IMR-90 (cell line): Measurements from ENCODE around the gene CD6. TPM values are rescaled to one million over a fixed set of nuclear protein-coding genes. Genes with fewer than 3 reads are reported as not detected.

Experiments
- ATAC-seq: fragments of 200-7000 bp; cut with Tn5 transposase; 2 replicates; pipeline ENCODE4 v1.9.1; 2020; ENCODE audit warnings: low read depth, mild to moderate bottlenecking, moderate library complexity
- BruUV-seq: library from RNA; stranded (reverse); fragments of 400-500 nt; replicated peaks from 2 replicates; lab custom pipeline; 2021; lab: Mats Ljungman, UMichigan
- CTCF ChIA-PET: fragments of 300-600 bp; formaldehyde crosslinking; extraction: SDS; loops from one replicate; lab custom pipeline; 2021; ENCODE audit warnings: antibody characterized with exemption; lab: Yijun Ruan, JAX
- POLR2A ChIA-PET: fragments of 300-600 bp; sonication (Branson Sonifier 250); formaldehyde crosslinking; loops from one replicate; lab custom pipeline; 2022; ENCODE audit warnings: antibody characterized with exemption; ENCODE audit not compliant: unreplicated experiment; lab: Charles Lee
- DNase-seq: peaks from one replicate; pipeline ENCODE4 v3.0.0; 2013
- H2AFZ ChIP-seq: replicated peaks from 2 replicates; pipeline ENCODE3; 2013; ENCODE audit warnings: low read length, mild to moderate bottlenecking; ENCODE audit not compliant: poor library complexity
- H2AK5ac ChIP-seq: 2 replicates; pipeline ENCODE4 v1.6.1; 2013; ENCODE audit warnings: low read depth, low read length, inconsistent platforms
- H2AK9ac ChIP-seq: replicated peaks from 2 replicates; pipeline ENCODE3; 2013; ENCODE audit warnings: mild to moderate bottlenecking, low read depth, low read length, moderate library complexity; ENCODE audit not compliant: poor library complexity
- H2BK120ac ChIP-seq: 2 replicates; pipeline ENCODE4 v1.6.1; 2013; ENCODE audit warnings: low read depth, low read length, inconsistent platforms
- H2BK15ac ChIP-seq: 3 replicates; pipeline ENCODE4 v1.6.1; 2013; ENCODE audit warnings: low read depth, low read length, inconsistent platforms
- H2BK20ac ChIP-seq: 2 replicates; pipeline ENCODE4 v1.6.1; 2013; ENCODE audit warnings: low read depth, mild to moderate bottlenecking, inconsistent platforms, low read length, moderate library complexity
- H2BK5ac ChIP-seq: 2 replicates; pipeline ENCODE4 v1.6.1; 2013; ENCODE audit warnings: mild to moderate bottlenecking, low read depth, low read length, inconsistent platforms; ENCODE audit not compliant: poor library complexity, severe bottlenecking
- H3K14ac ChIP-seq: replicated peaks from 2 replicates; pipeline ENCODE4 v1.6.1; 2013; ENCODE audit warnings: low read depth, low read length, inconsistent platforms
- H3K18ac ChIP-seq: 2 replicates; pipeline ENCODE4 v1.6.1; 2013; ENCODE audit warnings: low read depth, low read length, control low read depth
- H3K23ac ChIP-seq: 2 replicates; pipeline ENCODE4 v1.6.1; 2013; ENCODE audit warnings: low read depth, low read length, inconsistent platforms
- H3K27ac ChIP-seq: 2 replicates; pipeline ENCODE4 v1.5.1; 2013; ENCODE audit warnings: mild to moderate bottlenecking, control low read depth, low read length; ENCODE audit not compliant: insufficient read depth
- H3K27me3 ChIP-seq: 2 replicates; pipeline ENCODE4 v1.6.1; 2013; ENCODE audit warnings: low read length; ENCODE audit not compliant: control insufficient read depth, insufficient read depth
- H3K36me3 ChIP-seq: 2 replicates; pipeline ENCODE4 v1.6.1; 2013; ENCODE audit warnings: low read length, mixed read lengths; ENCODE audit not compliant: control insufficient read depth, insufficient read depth
- H3K4ac ChIP-seq: 2 replicates; pipeline ENCODE4 v1.6.1; 2013; ENCODE audit warnings: low read depth, low read length, inconsistent platforms
- H3K4me1 ChIP-seq: 2 replicates; pipeline ENCODE4 v1.6.1; 2013; ENCODE audit warnings: low read length, mixed read lengths; ENCODE audit not compliant: control insufficient read depth, insufficient read depth
- H3K4me2 ChIP-seq: 2 replicates; pipeline ENCODE4 v1.6.1; 2013; ENCODE audit warnings: low read depth, mild to moderate bottlenecking, control low read depth, low read length, moderate library complexity
- H3K4me3 ChIP-seq: 2 replicates; pipeline ENCODE4 v1.5.1; 2013; ENCODE audit warnings: low read depth, mild to moderate bottlenecking, control low read depth, low read length, moderate library complexity; ENCODE audit not compliant: insufficient read depth
- H3K56ac ChIP-seq: 2 replicates; pipeline ENCODE4 v1.6.1; 2013; ENCODE audit warnings: low read length, inconsistent platforms; ENCODE audit not compliant: insufficient read depth; ENCODE audit errors: extremely low read depth
- H3K79me1 ChIP-seq, 2 experiments: 2 replicates each; pipeline ENCODE4 v1.6.1; 2013; ENCODE audit warnings: low read length in 2 of 2, inconsistent platforms in 1 of 2, low read depth in 1 of 2
- H3K9ac ChIP-seq: 2 replicates; pipeline ENCODE4 v1.6.1; 2013; ENCODE audit warnings: low read depth, low read length, control low read depth
- H3K9me1 ChIP-seq: 2 replicates; pipeline ENCODE4 v1.6.1; 2013; ENCODE audit warnings: low read length, inconsistent platforms; ENCODE audit not compliant: insufficient read depth
- H3K9me3 ChIP-seq: 2 replicates; pipeline ENCODE4 v1.6.1; 2013; ENCODE audit warnings: low read length; ENCODE audit not compliant: control insufficient read depth, insufficient read depth
- H4K20me1 ChIP-seq: 2 replicates; pipeline ENCODE4 v1.6.1; 2013; ENCODE audit warnings: low read length, inconsistent platforms; ENCODE audit not compliant: insufficient read depth
- H4K5ac ChIP-seq: 2 replicates; pipeline ENCODE4 v1.6.1; 2013; ENCODE audit warnings: mild to moderate bottlenecking, low read depth, low read length, control low read depth
- H4K8ac ChIP-seq, 2 experiments: 2 replicates each; pipeline ENCODE4 v1.6.1; 2013; ENCODE audit warnings: low read depth in 2 of 2, low read length in 2 of 2, control low read depth in 1 of 2, inconsistent platforms in 1 of 2
- H4K91ac ChIP-seq: 2 replicates; pipeline ENCODE4 v1.6.1; 2013; ENCODE audit warnings: low read depth, low read length, inconsistent platforms; ENCODE audit not compliant: insufficient read depth
- MAFK ChIP-seq: IDR thresholded peaks from 2 replicates; pipeline ENCODE4 v1.6.1; 2012; ENCODE audit warnings: low read depth, low read length, improper control_type of control experiment
- MXI1 ChIP-seq: IDR thresholded peaks from 2 replicates; pipeline ENCODE4 v1.6.1; 2012; ENCODE audit warnings: low read depth, mild to moderate bottlenecking, low read length, moderate library complexity, borderline replicate concordance
- NFE2L2 ChIP-seq: fragments of 150-350 bp; IDR thresholded peaks from 2 replicates; pipeline ENCODE4 v1.6.1; 2016; ENCODE audit warnings: low read depth, mild to moderate bottlenecking, low read length
- POLR2A ChIP-seq: IDR thresholded peaks from 2 replicates; pipeline ENCODE4 v1.6.1; 2012; ENCODE audit warnings: mild to moderate bottlenecking, low read depth, low read length
- RAD21 ChIP-seq: IDR thresholded peaks from 2 replicates; pipeline ENCODE4 v1.6.1; 2012; ENCODE audit warnings: low read length, improper control_type of control experiment
- RCOR1 ChIP-seq: IDR thresholded peaks from 2 replicates; pipeline ENCODE4 v1.6.1; 2012; ENCODE audit warnings: mild to moderate bottlenecking, low read length, improper control_type of control experiment; ENCODE audit not compliant: insufficient replicate concordance
- RFX5 ChIP-seq: IDR thresholded peaks from 2 replicates; pipeline ENCODE4 v1.8.0; 2012; ENCODE audit warnings: low read depth, mild to moderate bottlenecking, low read length, moderate library complexity
- WGBS, 2 experiments: methylation state at CpG; one replicate each; pipeline versions ENCODE4 v1.1.5 to v1.1.7; 2013; ENCODE audit warnings: missing lambda C conversion rate in 2 of 2; ENCODE audit not compliant: insufficient read length in 1 of 2; ENCODE audit errors: extremely low coverage in 2 of 2; 5-methylcytosine and 5-hydroxymethylcytosine counted together
- dilution Hi-C: fragments of 300-500 bp; cut with HindIII; formaldehyde crosslinking; loops from one replicate; pipeline ENCODE4 v1.14.3; 2018; ENCODE audit warnings: low sequenced_read_pairs; ENCODE audit not compliant: unreplicated experiment
- in situ Hi-C: fragments of 300-500 bp; cut with MboI; formaldehyde crosslinking; loops from 3 replicates; pipeline ENCODE4 v1.14.3; 2019; ENCODE audit warnings: low sequenced_read_pairs, inconsistent platforms, mixed read lengths
- intact Hi-C: fragments of 100-400 bp; cut with micrococcal nuclease; formaldehyde crosslinking; loops from 2 replicates; pipeline ENCODE4 v1.10.0; 2022
- polyA plus RNA-seq, 3 experiments: library from polyadenylated mRNA; depleted of rRNA; stranded (reverse); fragments of >200 nt; gene quantifications; 2 replicates each; pipeline ENCODE4 v1.2.3, GENCODE V29; 2012; ENCODE audit warnings: low replicate concordance in 1 of 3
- total RNA-seq: library from RNA; depleted of rRNA; stranded (reverse); fragments of >200 nt; gene quantifications from 2 replicates; pipeline ENCODE4 v1.2.3, GENCODE V29; 2012
- TF ChIP-seq, protein P1 (sequence below): conservative IDR thresholded peaks from 2 replicates; pipeline ENCODE4 v1.5.1; 2012; ENCODE audit warnings: mild to moderate bottlenecking, low read depth, low read length, improper control_type of control experiment
- TF ChIP-seq, protein P2 (sequence below): fragments of 150-350 bp; IDR thresholded peaks from 2 replicates; pipeline ENCODE4 v1.6.1; 2016; ENCODE audit warnings: low read depth, mild to moderate bottlenecking, low read length, moderate library complexity, borderline replicate concordance

The CD6 gene
- total and polyA plus RNA-seq, 2 of the 4 experiments (the other 2 are of a cell fraction): not detected

DNA sequence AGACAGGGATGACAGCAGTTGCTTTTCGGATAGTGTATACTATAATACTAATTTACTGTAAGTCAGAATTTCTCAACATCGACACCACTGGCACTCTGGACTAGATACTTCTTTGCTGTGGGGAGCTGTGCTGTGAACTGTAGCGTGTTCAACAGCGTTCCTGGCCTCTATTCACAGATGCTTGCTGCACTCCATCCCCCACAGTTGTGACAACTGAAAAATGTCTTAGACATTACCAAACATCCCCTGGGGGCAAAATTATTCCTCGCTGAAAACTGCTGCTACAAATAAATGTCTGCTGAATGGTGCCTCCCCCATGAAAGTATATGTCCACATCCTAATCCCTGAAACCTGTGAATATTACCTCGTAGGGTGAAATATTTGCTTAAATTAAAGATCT is 12.0 kb upstream of the CD6 start:
- no peak; the same call in 1 of the 2 replicates for ATAC-seq
- intact Hi-C loops: no loop called here
- Histone ChIP-seq H2BK20ac (no peak overlapping the region), H4K5ac (no peak overlapping the region), H2BK5ac (no peak overlapping the region), H4K20me1 (no peaks in the 10 kb centered on the region), H2AFZ (no peak overlapping the region), H3K23ac (no peak overlapping the region), H3K9me3 (peaks cover 1% of the 10 kb centered on the region; the same call in 1 of the 2 replicates), H4K8ac (no peak overlapping the region), H2BK15ac (no peak overlapping the region), H3K27ac (no peak overlapping the region), H3K27me3 (peaks cover 24% of the 10 kb centered on the region), H3K36me3 (no peaks in the 10 kb centered on the region), H2BK120ac (no peak overlapping the region), H3K9ac (no peak overlapping the region), H2AK9ac (no peak overlapping the region), H3K79me1 (no peaks in the 10 kb centered on the region), H3K9me1 (no peaks in the 10 kb centered on the region), H3K4me1 (no peaks in the 10 kb centered on the region), H3K18ac (no peak overlapping the region), H3K4ac (no peak overlapping the region), H3K14ac (no peak overlapping the region), H3K4me2 (no peak overlapping the region), H2AK5ac (no peak overlapping the region), H3K4me3 (no peak overlapping the region), H4K91ac (no peak overlapping the region), H3K56ac (no peak overlapping the region)
- BruUV-seq: no TSS peak
- DNase-seq: no peak
- dilution Hi-C loops: no loop called here
- in situ Hi-C loops: no loop called here
- WGBS, 2 experiments: no CpG with 5 or more reads among the region's 6 CpGs
- ChIA-PET CTCF (no interaction called here), POLR2A (no interaction called here)
- TF ChIP-seq, protein P1, sequence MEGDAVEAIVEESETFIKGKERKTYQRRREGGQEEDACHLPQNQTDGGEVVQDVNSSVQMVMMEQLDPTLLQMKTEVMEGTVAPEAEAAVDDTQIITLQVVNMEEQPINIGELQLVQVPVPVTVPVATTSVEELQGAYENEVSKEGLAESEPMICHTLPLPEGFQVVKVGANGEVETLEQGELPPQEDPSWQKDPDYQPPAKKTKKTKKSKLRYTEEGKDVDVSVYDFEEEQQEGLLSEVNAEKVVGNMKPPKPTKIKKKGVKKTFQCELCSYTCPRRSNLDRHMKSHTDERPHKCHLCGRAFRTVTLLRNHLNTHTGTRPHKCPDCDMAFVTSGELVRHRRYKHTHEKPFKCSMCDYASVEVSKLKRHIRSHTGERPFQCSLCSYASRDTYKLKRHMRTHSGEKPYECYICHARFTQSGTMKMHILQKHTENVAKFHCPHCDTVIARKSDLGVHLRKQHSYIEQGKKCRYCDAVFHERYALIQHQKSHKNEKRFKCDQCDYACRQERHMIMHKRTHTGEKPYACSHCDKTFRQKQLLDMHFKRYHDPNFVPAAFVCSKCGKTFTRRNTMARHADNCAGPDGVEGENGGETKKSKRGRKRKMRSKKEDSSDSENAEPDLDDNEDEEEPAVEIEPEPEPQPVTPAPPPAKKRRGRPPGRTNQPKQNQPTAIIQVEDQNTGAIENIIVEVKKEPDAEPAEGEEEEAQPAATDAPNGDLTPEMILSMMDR: no peak
- TF ChIP-seq, protein P2, sequence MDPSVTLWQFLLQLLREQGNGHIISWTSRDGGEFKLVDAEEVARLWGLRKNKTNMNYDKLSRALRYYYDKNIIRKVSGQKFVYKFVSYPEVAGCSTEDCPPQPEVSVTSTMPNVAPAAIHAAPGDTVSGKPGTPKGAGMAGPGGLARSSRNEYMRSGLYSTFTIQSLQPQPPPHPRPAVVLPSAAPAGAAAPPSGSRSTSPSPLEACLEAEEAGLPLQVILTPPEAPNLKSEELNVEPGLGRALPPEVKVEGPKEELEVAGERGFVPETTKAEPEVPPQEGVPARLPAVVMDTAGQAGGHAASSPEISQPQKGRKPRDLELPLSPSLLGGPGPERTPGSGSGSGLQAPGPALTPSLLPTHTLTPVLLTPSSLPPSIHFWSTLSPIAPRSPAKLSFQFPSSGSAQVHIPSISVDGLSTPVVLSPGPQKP: no peak
- no peak for TF ChIP-seq MXI1
- TF ChIP-seq RAD21: no peak
- no peak for TF ChIP-seq RCOR1
- TF ChIP-seq RFX5: no peak
- no peak for TF ChIP-seq NFE2L2
- TF ChIP-seq MAFK: no peak
- no peak for TF ChIP-seq POLR2A
